ENCODE measurements around the gene LBHD2. TPM values are rescaled to one million over a fixed set of nuclear protein-coding genes. Genes with fewer than 3 reads are reported as not detected.

LBHD2 gene
- total and polyA plus RNA-seq, 2 of the 8 experiments (the other 6 are each of a cell fraction or from before 2014, with no cell fraction given) = not detected

- H3K79me1 ChIP-seq (ENCODE audit: low read depth, low read length) = no peaks in the 10 kb centered on the region
- peaks cover 2 to 20% (median 15%) of the 10 kb centered on the region in 4 experiments; a peak in 6 of 7 replicates for H3K27me3 ChIP-seq (replicated peaks in 1 of 4; ENCODE audit: control insufficient read depth in 3 of 4, extremely low read depth in 1 of 4, insufficient read depth in 3 of 4, low read length in 3 of 4)
- H3K23ac ChIP-seq (ENCODE audit: insufficient read length) = no peak overlapping the region
- no peaks in the 10 kb centered on the region for H4K20me1 ChIP-seq (replicated peaks in 1 of 2; ENCODE audit: control insufficient read depth in 1 of 2, insufficient read depth in 2 of 2, low read length in 2 of 2)
- peak overlapping the region; percentile 3; the same call in 1 of the 2 replicates for H2BK5ac ChIP-seq (ENCODE audit: low read depth, low read length)
- H2BK12ac ChIP-seq (ENCODE audit: low read depth, low read length) = no peak overlapping the region
- DNase-seq (ENCODE audit: low read depth in 1 of 2, low spot score in 2 of 2) = no peak
- no peaks in the 10 kb centered on the region for H3K36me3 ChIP-seq (ENCODE audit: control insufficient read depth in 2 of 4, insufficient read depth in 4 of 4, low read length in 3 of 4)
- no peak overlapping the region for H2AK5ac ChIP-seq (ENCODE audit: low read depth, low read length)
- H3K27ac ChIP-seq (ENCODE audit: low read depth, low read length) = no peak overlapping the region
- H4K91ac ChIP-seq (replicated peaks; ENCODE audit: insufficient read length, low read length) = peak overlapping the region; percentile 64
- no peak overlapping the region for H4K8ac ChIP-seq (ENCODE audit: extremely low read depth, insufficient read depth, low read length)
- no peak overlapping the region for H2AFZ ChIP-seq (ENCODE audit: low read length)
- no peak overlapping the region for H3K4me3 ChIP-seq (ENCODE audit: extremely low read depth in 1 of 4, insufficient read depth in 2 of 4, low read depth in 3 of 4, low read length in 4 of 4)
- no peak overlapping the region for H2BK20ac ChIP-seq (ENCODE audit: low read length)
- ChIA-PET CTCF (ENCODE audit: partially characterized antibody) (interaction anchor here (0.9 to 10.4 kb wide), 14 partner anchors 7 to 280 kb away, joined by 3 to 276 read pairs (median 6); partner anchors contain the start of genes LBHD2 and TNFAIP2), POLR2A (ENCODE audit: partially characterized antibody) (interaction anchor here (0.6 to 1.2 kb wide), 2 partner anchors 10 to 12 kb away, joined by 3 to 5 read pairs; no protein-coding TSS in a partner anchor)
- H2BK120ac ChIP-seq (replicated peaks; ENCODE audit: low read depth, low read length) = no peak overlapping the region
- no peaks in the 10 kb centered on the region for H3K79me2 ChIP-seq (ENCODE audit: control insufficient read depth in 1 of 2, insufficient read depth in 2 of 2, low read length in 2 of 2)
- no peak overlapping the region for H3K4ac ChIP-seq (replicated peaks; ENCODE audit: insufficient read length, low read depth, low read length)
- no peak overlapping the region for H3K9ac ChIP-seq (replicated peaks in 1 of 4; ENCODE audit: extremely low read depth in 1 of 4, low read depth in 3 of 4, low read length in 3 of 4)
- H3K4me2 ChIP-seq (ENCODE audit: insufficient read depth in 1 of 2, low read depth in 2 of 2, low read length in 2 of 2) = no peak overlapping the region
- H2BK15ac ChIP-seq (ENCODE audit: low read length) = 0 out of 2 replicates have a peak overlapping the region, but pooled peaks have one; percentile 2
- WGBS, 2 experiments (ENCODE audit: extremely low coverage in 1 of 2, insufficient coverage in 1 of 2, insufficient read length in 1 of 2, insufficient replicate concordance in 2 of 2, low coverage in 1 of 2, low lambda C conversion rate in 2 of 2, missing lambda C conversion rate in 1 of 2) = 83% methylated on average over 31 of the region's 31 CpGs; no CpG with 5 or more reads in 1 of the 2 experiments
- no peaks in the 10 kb centered on the region for H3K23me2 ChIP-seq (ENCODE audit: low read depth, low read length)
- H3K4me1 ChIP-seq (replicated peaks in 1 of 4; ENCODE audit: control insufficient read depth in 3 of 4, insufficient read depth in 4 of 4, low read length in 3 of 4) = peaks cover 0 to 23% (median 13%) of the 10 kb centered on the region in 4 experiments; a peak in 6 of 7 replicates
- no peaks in the 10 kb centered on the region for H3K9me3 ChIP-seq (ENCODE audit: insufficient read depth in 2 of 2, low read depth in 1 of 2, low read length in 1 of 2)
- FAIRE-seq = no peak
- H3K14ac ChIP-seq (ENCODE audit: insufficient read length) = no peak overlapping the region
- no peak overlapping the region for H4K5ac ChIP-seq (ENCODE audit: insufficient read length, low read depth, low read length)
- no peak overlapping the region for H3K56ac ChIP-seq (replicated peaks; ENCODE audit: insufficient read length, low read depth, low read length)
- peak; percentile 82; the same call in 1 of the 2 replicates for TF ChIP-seq KDM1A (IDR thresholded peaks at IDR 0.05; ENCODE audit: borderline replicate concordance, low read length)
- no peak for TF ChIP-seq CBX5 (IDR thresholded peaks at IDR 0.05; ENCODE audit: low read depth, low read length)
- no peak overlapping the region; the same call in none of the 2 replicates for H3K18ac ChIP-seq (ENCODE audit: extremely low read depth, low read length)
These were observed 14.3 kb downstream of the LBHD2 start for GRCh38 chr14:103097994-103098957.
